ENCODE results near the gene UBAP2L.

DNA sequence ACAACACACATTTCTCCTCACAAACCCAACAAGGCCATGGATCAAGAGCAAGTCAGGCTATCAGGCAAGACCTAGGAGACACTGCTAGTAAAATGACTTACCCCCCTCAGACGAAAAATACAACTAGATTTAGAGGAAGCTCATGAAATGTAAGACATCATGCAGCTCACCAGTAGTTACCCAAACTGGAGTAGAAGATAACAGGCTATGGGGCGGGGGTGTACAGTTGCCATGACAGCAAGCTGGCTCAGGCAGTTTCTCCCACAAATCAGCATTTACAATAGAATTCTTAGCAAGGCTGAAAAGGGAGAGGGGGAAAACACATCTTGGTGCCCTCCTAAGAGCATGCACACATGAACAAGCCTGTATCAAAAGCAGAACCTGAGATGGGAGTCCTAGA lies 42.7 kb upstream of the UBAP2L start:
- TF ChIP-seq, protein P1, sequence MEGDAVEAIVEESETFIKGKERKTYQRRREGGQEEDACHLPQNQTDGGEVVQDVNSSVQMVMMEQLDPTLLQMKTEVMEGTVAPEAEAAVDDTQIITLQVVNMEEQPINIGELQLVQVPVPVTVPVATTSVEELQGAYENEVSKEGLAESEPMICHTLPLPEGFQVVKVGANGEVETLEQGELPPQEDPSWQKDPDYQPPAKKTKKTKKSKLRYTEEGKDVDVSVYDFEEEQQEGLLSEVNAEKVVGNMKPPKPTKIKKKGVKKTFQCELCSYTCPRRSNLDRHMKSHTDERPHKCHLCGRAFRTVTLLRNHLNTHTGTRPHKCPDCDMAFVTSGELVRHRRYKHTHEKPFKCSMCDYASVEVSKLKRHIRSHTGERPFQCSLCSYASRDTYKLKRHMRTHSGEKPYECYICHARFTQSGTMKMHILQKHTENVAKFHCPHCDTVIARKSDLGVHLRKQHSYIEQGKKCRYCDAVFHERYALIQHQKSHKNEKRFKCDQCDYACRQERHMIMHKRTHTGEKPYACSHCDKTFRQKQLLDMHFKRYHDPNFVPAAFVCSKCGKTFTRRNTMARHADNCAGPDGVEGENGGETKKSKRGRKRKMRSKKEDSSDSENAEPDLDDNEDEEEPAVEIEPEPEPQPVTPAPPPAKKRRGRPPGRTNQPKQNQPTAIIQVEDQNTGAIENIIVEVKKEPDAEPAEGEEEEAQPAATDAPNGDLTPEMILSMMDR (IDR thresholded peaks at IDR 0.05) = no peak
- TF ChIP-seq POLR2AphosphoS5 (IDR thresholded peaks at IDR 0.05) = no peak

Measured in breast epithelium (tissue), 3 donors.